Right ventricle myocardium superior (tissue), 1 donor: ENCODE measurements around the gene PHACTR3. TPM values are rescaled to one million over a fixed set of nuclear protein-coding genes. Genes with fewer than 3 reads are reported as not detected.

Experiments
- ATAC-seq: fragments of 200-7000 bp; cut with Tn5 transposase; one replicate; pipeline ENCODE4 v1.9.1; 2020; ENCODE audit warnings: mild to moderate bottlenecking; ENCODE audit not compliant: poor library complexity
- DNase-seq: peaks from one replicate; pipeline ENCODE4 v3.0.0-alpha.2; 2020
- intact Hi-C: fragments of 100-400 bp; cut with DNase I; formaldehyde crosslinking; loops from one replicate; pipeline ENCODE4 v1.11.2; 2022
- total RNA-seq: library from RNA; stranded (reverse); fragmentation: NEBNext Ultra II Directional; extraction: Animal tissue kit (Norgen Biotek cat#: 25700); gene quantifications from one replicate; pipeline ENCODE4 v1.2.1, GENCODE V29; 2021
- donor health status: DM: no; HTN: yes; CAD: no; lungs with severe emphysema.

The PHACTR3 gene
- total RNA-seq, 1 donor from 2014 or later = 10.0 TPM

DNA sequence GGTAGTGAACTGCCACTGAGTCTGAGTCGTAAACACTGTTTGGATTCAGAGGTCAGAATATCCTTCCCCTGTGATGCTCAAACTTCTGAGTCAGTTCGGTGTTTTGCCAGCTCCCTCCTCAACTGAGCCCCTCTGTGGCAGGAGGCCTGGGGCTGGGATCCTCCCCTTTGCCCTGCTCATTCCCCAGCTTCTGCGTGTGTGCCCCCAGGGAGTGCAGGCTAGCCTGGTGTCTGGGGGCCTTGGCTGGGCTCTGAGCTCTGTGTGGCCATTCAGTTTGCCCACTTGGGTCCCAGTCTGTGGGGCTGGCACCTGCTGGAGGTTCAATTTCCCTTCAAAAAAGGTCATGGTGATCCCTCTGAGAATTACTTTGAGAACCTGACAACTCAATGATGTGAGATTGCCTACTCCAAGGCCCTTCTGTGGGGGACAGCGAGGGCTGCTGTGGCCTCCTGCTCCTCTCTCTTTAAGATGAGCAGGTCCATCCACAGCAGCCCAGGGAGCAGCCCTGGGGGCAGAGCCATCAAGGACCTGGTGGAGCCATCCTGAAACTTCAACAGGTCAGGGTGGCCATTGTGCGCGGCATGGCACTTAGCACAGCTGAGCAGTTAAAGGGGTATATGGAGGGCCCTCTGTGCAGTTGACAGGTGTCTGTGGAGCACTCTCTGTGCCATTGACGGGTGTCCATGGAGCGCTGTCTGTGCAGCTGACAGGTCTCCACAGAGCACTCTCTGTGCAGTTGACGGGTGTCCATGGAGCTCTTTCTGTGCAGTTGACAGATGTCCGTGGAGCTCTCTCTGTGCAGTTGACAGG, 181.9 kb downstream of the PHACTR3 start:
- intact Hi-C loops = no loop called here
- DNase-seq = no peak
- ATAC-seq = no peak

DNA sequence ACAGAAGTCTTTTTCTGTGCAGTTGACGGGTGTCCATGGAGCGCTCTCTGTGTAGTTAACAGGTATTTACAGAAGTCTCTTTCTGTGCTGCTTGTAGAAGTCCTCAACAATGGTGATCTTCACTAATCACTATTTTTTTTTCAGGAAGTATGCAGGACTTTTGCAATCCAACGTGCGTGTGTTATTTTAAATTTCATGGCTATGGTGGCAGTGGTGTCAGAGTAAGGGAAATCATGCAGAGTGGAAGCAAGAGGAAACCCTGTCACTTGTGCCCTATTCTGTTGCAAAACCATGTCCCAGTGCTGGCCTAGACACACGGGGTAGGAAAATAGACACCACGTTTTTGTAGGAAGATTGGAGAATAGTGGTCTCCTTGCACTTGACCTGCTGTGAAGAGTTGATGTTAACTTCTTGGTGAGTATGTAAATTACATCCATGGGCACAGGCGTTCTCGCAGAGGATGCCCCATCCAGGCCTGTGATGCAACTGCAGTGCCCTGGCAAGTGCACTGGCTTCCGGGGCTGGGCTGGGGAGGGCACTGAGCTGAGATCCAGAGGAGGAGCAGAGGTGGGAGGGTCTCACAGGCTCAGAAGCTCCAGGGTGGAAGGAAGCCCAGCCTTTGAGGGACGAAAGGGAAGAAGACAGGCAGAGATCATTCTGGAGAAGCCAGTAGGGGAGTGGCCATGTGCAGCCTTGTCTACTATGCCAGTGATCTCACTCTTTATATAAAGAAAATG, 182.6 kb downstream of the PHACTR3 start:
- ATAC-seq = no peak
- intact Hi-C loops = no loop called here
- no peak for DNase-seq

DNA sequence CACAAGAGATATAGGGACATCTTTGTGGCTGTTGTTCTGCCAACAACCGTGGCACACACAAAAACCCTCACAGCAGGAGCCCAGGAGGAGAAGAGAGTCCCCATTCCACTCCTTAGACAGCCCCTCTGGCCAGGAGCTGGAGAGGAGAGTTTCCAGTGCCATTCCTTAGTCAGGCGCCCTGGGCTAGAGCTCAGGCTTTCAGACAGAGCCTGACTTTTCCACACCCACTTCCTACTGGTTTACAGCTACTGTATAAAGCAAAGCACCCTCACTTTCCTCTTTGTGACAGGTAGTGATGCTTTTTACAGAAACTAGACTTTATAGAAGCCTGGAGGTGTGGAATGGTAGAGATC, 183.2 kb downstream of the PHACTR3 start:
- DNase-seq = no peak
- no peak for ATAC-seq
- intact Hi-C loops = no loop called here

DNA sequence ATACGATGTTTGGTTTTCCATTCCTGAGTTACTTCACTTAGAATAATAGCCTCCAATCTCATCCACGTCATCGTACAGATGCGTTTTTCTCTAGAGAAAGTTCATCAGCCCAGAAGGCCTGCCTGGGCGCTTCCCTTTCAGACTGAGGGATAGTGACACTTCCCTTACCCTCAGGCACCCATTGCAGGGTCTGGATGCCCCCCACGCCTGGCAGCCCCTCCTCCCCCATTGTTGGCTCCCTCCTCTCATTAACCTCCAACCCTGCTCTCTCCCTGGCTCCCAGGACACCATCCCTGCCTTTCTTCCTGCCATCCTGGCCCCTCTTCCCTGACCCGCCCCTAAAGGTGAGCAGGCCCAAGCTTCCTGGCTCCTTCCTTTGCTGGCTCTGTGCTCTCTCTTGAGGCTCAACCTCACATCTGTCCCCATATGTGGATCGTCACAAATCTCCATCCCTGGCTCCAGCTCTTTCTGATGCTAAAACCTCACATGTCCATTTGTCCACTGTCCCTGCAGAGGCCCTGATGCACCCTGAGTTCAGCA, 183.9 kb downstream of the PHACTR3 start:
- intact Hi-C loops = no loop called here
- no peak for ATAC-seq
- no peak for DNase-seq

DNA sequence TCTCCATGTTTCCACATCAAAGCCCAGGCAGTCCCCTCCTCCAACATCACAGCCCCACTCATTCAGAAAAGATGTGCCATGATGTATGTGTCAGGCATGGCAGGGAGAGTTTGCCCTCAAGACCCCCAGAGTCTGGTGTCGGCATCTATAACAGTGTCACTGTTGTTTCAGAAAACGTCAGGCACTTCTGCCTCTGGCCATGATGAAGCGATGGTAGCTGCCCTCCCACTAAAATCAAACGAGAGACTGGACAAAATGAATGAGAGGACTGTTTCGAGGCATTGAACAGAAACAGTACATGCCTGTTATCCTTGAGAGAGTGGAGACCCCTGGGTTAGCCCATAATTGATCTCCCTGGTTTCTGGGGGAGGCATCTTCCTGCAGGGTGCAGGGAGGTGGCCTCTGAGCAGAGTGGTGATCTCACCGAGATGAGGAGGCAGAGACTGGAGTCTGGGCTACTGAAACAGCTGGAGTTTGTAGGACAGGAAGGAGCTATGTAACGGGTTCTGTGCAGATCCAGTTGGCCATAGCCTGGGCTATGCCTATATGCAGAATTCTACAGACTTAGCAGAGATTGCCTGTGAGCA, 184.6 kb downstream of the PHACTR3 start:
- intact Hi-C loops = no loop called here
- DNase-seq = no peak
- ATAC-seq = no peak

DNA sequence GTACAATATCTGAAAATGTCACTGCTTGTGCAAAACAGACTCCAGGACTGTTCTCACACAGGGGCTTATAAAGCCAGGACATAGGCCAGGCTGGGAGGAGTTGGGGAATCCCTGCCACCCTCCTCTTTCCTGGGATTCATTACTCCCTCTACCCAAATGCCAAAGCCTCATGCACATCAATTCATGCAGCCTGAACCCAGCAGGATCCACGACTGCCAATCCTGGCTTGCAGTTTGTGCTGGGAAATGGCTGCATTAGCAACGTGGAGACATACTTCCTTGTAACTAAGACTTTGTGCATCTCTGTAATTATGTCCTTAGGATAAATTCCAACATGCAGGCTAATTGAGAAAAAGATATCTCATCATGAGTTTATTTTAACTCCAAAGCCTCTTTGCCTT, 185.3 kb downstream of the PHACTR3 start:
- ATAC-seq (no peak), DNase-seq (no peak)
- intact Hi-C loops = no loop called here

DNA sequence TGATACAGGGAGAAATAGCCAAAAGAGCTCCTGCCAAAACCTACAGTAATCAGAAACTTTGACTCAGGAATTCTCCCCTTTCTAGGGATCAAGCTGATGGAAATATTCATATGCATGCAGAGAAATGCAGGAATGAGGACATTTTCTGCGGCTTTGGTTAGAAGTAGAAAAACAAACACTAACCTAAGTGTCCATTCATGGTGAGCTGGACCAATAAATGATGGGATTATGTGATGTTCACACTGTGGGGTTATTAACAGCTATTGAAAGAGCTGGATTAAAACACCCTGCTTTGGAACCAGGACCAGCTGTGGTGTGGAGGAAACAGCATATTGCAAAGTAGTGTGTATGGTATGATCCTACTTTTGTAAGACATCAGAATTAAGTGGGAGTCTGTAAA, 186.0 kb downstream of the PHACTR3 start:
- intact Hi-C loops = no loop called here
- DNase-seq (no peak), ATAC-seq (no peak)

DNA sequence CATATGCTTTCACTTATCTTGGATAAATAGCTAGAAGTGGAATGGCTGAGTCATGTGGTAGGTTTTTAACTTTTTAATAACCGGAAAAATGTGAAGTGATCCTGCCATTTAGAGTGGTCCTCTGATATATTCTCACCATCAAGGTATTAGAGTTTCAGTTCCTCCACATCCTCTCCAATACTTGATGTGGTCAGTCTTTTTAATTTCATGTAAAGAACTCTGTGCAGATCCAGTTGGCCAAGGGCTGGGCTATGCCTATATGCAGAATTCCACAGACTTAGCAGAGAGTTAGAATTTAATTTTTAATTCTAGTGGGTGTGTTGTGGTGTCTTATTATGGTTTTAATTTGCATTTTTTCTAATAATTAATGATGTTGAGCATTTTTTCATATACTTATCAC, 188.0 kb downstream of the PHACTR3 start:
- no peak for ATAC-seq

DNA sequence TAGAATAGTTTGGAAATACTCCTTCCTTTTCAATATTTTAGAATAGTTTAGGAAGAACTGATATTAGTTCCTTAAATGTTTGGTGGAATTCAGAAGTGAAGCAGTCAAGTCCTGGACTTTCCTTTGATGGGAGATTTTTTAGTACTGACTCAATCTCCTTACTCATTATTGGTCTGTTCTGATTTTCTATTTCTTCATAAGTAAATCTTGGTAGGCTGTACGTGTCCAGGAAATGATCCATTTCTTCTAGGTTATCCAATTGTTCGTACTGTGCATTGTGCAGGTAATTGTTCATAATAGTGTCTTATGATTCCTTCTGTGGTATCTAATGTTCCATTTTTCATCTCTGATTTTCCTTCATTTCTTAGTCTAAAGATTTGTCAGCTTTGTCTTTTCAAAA, 190.2 kb downstream of the PHACTR3 start:
- intact Hi-C loops = no loop called here
- ATAC-seq = no peak
- no peak for DNase-seq

More for the DNA sequence above, 188.0 kb downstream of the PHACTR3 start:
- no peak for DNase-seq
- intact Hi-C loops = no loop called here

DNA sequence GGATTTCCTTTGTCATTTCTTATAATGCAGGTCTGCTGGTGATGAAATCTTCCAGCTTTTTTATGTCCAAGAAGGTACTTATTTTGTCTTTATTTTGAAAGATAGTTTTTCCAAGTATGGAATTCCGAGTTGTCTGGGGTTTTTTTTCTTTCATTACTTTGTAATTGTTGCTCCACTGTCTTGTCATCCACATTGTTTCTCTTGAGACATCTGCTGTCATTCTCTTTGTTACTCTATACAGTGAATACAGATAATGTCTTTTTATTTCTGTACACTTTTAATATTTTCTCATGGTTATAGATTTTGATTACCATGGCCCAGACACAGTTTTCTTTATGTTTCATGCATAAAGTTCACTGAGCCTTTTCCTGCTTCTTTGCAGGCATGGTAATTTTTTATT, 196.0 kb downstream of the PHACTR3 start:
- DNase-seq = no peak
- ATAC-seq = no peak
- intact Hi-C loops = no loop called here

DNA sequence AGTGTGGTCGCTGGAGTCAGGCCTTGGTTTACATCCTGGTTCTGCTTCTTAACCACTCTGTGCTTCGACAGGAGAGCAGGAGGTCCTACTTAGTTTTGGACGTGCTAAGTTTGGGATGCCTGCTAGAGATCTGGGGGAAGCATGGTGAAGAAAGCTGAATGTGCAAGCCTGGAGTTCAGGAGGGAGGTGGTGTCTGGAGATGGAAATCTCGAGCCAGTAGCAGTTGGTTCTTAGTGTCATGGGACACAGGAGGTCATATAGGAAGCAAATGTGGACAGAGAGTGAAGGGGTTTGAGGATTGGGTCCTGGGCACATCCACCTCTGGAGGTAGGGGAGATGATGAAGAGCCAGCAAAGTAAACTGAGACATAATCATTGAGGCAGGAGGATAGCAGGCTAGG, 197.7 kb downstream of the PHACTR3 start:
- no peak for DNase-seq
- intact Hi-C loops = no loop called here
- no peak for ATAC-seq

DNA sequence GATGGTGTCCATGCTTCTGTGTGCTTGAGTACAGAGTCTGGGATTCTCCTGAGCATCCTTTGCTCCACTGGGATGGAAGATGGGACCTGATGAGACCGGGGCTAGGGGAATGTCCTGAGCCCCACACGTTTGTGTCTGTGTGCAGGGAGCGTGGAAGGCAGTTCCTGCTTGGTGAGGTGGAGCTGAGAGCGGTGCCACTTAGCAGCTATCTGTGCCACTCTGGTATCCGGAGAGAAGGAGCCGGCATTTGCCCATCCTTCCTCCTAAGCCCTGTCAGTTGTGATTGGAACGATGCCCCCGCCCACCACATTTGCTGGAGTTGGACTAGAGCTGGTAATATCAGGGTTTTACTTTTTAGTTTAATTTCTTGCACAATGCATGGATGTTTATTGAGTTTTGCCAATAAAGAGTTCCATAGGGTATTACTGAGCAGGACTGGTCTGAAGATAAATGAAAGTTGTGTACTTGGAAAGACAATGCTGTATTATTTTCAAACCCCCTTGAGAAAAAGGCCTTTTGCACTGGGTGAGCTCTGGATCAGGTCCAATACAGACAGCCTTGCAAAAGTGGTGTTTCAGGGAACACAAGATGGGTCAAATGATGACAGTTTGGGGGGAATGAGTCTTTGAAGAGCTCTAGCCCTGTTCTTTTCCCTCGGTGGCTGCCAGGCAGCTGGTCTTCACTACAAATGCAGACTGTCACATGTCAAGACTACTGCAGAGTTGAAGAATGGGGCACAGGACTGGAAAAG, 198.3 kb downstream of the PHACTR3 start:
- ATAC-seq (no peak), DNase-seq (no peak)
- intact Hi-C loops = no loop called here

DNA sequence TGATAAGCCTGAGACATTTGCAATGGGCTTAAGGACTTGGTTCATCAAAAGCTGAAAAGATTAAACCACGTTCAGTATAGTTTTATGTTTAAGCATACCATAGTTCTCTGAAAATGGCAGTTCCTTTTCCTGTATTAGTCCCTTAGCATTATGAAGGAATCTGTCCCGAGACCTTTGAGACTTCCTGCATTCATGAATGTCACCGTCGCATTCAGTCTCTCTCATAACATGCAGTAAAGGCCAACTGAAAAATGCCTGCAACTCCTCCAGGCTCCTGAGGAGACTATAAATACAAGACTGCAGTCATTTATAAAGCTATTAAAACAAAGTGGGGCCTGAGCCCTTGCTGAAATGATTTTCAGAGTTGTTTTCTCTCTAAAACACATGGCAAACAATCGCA, 200.0 kb downstream of the PHACTR3 start:
- intact Hi-C loops = no loop called here
- ATAC-seq = no peak

DNA sequence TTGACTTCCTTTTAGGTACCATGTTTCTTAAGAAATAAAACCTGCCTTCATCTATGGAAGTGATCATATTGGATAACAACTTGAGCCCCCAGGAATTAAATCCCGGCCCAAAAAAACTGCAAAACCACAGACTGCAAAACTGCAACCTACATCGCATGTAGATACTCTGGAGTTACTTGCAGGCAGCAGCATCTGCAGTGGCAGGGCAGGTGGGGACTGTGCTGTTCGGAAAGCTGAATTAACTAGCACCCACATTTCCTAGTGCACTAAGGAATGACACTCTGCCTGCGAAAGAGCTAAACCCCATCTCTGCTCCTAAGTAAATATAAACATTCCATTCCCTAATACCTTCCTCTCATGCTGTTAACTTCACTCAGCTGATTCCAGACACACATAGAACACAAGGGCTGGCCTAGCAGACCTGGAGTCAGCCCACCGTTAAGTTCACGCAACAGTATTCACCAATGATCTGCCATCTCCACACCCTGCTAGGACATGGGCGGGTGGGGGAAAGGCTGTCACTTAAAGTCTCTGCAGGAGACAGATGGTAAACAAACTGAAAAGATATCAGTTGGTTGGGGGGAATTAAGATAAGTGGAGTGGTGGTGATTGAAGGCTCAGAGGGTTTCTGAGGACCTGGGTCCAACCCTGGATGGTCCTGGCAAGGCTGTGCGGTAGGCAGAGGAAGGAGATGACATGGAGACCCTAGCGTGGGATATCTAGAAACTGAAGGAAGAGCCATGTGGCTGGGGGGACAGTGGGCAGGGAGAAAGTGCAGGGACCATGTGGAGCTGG, 200.7 kb downstream of the PHACTR3 start:
- ATAC-seq = no peak
- DNase-seq = no peak
- intact Hi-C loops = no loop called here

More for the DNA sequence above, 200.0 kb downstream of the PHACTR3 start:
- no peak for DNase-seq

DNA sequence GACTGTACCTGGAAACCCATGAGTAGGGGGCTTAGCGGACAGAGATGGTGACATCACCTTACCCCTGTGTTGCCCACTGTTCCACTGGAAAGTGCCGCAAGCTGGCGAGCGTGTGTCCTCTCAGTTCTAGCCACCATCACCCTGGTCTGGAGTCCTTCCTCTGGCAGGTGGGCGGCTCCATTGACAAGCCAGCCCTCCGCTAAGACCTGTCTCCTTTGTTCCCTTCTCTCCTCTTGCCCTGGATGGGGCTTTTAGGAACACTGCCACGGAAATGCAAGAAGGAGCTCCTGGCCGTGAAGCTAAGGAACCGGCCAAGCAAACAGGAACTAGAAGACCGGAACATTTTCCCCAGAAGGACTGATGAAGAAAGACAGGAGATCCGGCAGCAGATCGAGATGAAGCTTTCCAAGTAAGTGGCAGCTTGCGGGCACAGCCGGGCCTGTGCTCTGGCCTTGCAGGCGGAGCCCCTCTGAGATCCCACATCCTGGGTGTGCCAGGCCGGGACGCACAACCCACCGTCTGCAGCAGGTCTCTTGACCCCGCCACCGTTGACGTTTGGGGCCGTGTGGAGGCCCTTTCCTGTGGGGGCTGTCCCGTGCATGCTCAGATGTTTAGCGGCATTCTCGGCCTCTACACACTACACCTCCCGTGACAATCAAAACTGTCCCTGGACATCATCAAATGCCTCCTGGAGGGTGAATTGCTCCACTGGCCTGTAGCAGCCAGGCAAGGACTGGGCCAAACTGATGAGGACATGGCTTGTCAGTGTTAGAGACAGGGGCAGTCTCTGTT, 201.6 kb downstream of the PHACTR3 start:
- DNase-seq (no peak), ATAC-seq (no peak)
- intact Hi-C loops = no loop called here

DNA sequence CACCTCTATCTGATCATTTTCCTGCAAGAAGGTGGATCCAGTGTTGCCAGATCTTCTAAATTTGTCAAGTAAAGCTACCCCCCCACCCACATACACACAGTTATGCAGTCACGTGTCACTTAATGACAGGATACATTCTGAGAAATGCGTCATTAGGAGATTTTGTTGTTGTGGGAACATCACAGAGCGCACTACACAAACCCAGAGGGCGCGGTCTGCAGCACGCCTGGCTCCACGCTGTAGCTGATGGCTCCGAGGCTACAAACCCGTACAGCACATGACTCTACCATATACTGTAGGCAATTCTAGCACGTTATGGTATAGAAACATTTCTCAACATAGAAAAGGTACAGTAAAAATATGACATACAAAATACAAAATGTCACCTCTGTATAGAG, 202.2 kb downstream of the PHACTR3 start:
- intact Hi-C loops = no loop called here
- ATAC-seq (no peak), DNase-seq (no peak)

DNA sequence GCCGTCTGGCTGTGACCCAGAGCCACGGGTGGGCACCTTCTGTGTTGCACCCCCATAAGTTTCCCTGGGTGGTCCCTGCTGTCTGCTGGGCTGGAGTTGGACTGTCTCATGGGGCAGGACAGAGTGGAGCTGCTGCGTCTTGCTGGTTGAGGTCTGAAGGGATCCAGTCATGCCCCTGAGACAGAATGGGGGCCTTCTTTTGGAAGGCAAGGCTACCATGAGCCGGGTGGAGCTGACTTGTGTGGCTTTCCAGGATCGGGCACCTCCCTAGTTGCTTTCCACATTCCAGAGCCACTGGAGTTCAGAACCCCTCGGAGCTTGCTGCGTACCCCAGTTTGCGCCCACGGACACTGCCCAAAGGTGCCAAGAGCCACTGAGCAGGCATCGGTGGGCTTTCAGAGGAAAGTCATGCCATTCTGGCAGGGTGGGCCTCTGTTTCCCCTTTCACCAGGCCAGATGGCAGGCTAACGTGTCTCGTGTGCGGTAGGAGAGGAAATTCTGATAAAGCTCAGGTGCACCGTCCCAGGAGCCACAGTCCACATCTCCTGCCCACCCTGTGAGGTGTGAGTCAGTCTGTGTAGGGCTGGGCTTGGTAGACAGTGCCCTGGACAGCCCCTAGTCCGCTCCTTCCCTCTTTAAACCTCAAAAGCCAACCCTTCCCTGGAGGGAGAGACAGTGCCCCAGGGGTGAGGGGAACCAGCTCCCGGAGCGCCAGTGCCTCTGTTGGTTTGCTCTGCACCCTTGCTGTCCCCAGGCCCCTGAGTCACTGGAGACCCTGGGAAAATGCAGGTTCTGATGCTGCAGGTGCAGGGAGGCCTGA, 203.8 kb downstream of the PHACTR3 start:
- DNase-seq (no peak), ATAC-seq (no peak)
- intact Hi-C loops = no loop called here
